ENCODE data around the gene OLA1.

Gene OLA1

GRCh38 chr2:174039551-174040416 lies 208.5 kb downstream of the OLA1 start:
- in situ Hi-C loops (cut with MboI; ENCODE audit: low sequenced_read_pairs): no loop called here

GRCh38 chr2:174038462-174038861 lies 209.9 kb downstream of the OLA1 start:
- in situ Hi-C loops (cut with MboI; ENCODE audit: low sequenced_read_pairs): no loop called here

- in situ Hi-C loops (cut with MboI; ENCODE audit: low sequenced_read_pairs): no loop called here
These were observed 211.5 kb downstream of the OLA1 start for GRCh38 chr2:174036825-174037224.

GRCh38 chr2:174035981-174036742 lies 212.2 kb downstream of the OLA1 start:
- in situ Hi-C loops (cut with MboI; ENCODE audit: low sequenced_read_pairs): no loop called here

GRCh38 chr2:174035117-174035635 lies 213.2 kb downstream of the OLA1 start:
- in situ Hi-C loops (cut with MboI; ENCODE audit: low sequenced_read_pairs): no loop called here

- in situ Hi-C loops (cut with MboI; ENCODE audit: low sequenced_read_pairs): no loop called here
These were observed 215.2 kb downstream of the OLA1 start for GRCh38 chr2:174033163-174033550.

- in situ Hi-C loops (cut with MboI; ENCODE audit: low sequenced_read_pairs): no loop called here
These were observed 217.1 kb downstream of the OLA1 start for GRCh38 chr2:174031226-174031625.

- in situ Hi-C loops (cut with MboI; ENCODE audit: low sequenced_read_pairs): no loop called here
These were observed 219.4 kb downstream of the OLA1 start for GRCh38 chr2:174028935-174029334.

GRCh38 chr2:174027956-174028355 lies 220.4 kb downstream of the OLA1 start:
- in situ Hi-C loops (cut with MboI; ENCODE audit: low sequenced_read_pairs): no loop called here

GRCh38 chr2:174026122-174026845 lies 222.0 kb downstream of the OLA1 start:
- in situ Hi-C loops (cut with MboI; ENCODE audit: low sequenced_read_pairs): no loop called here

GRCh38 chr2:174025271-174026121 lies 222.8 kb downstream of the OLA1 start:
- in situ Hi-C loops (cut with MboI; ENCODE audit: low sequenced_read_pairs): no loop called here

GRCh38 chr2:174024524-174025270 lies 223.6 kb downstream of the OLA1 start:
- in situ Hi-C loops (cut with MboI; ENCODE audit: low sequenced_read_pairs): no loop called here

- in situ Hi-C loops (cut with MboI; ENCODE audit: low sequenced_read_pairs): no loop called here
These were observed 224.5 kb downstream of the OLA1 start for GRCh38 chr2:174023591-174024523.

All from HL-60/S4 (cell line).